GM19468 (cell line): Measurements from ENCODE around the gene NPAS1.

Experiments
- ATAC-seq: cut with Tn5 transposase; IDR thresholded peaks from one replicate; pipeline ENCODE4 v1.9.1; 2021; ENCODE audit warnings: mild to moderate bottlenecking, moderate library complexity, moderate number of reproducible peaks; ENCODE audit not compliant: unreplicated experiment; ENCODE audit errors: extremely low read depth

The NPAS1 gene, protein sequence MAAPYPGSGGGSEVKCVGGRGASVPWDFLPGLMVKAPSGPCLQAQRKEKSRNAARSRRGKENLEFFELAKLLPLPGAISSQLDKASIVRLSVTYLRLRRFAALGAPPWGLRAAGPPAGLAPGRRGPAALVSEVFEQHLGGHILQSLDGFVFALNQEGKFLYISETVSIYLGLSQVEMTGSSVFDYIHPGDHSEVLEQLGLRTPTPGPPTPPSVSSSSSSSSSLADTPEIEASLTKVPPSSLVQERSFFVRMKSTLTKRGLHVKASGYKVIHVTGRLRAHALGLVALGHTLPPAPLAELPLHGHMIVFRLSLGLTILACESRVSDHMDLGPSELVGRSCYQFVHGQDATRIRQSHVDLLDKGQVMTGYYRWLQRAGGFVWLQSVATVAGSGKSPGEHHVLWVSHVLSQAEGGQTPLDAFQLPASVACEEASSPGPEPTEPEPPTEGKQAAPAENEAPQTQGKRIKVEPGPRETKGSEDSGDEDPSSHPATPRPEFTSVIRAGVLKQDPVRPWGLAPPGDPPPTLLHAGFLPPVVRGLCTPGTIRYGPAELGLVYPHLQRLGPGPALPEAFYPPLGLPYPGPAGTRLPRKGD

GRCh38 chr19:47019431-47020041 is at the start of gene NPAS1:
Gene NPAS1 (plus strand): TSS chr19:47019837. CDS start chr19:47021048, 1,211 bp downstream.
- ATAC-seq, result no peak

DNA sequence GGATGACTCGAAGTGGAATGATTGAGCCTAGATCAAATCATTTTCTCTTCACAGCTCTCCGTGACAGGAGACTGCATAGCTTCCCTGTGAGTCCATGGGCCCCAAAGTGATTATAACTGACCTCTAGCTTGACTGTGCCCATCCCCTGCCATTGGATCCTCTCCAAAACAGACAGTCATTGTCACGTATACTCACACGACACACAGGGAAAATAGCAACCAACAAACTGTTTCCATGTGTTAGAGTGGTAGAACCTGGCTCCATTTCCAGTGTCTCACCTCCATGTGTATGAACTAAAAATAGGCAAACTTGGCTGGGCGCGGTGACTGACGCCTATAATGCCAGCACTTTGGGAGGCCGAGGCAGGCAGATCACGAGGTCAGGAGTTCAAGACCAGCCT is 48.8 kb upstream of the NPAS1 start:
- no peak for ATAC-seq

GRCh38 chr19:46972311-46972710 is 47.3 kb upstream of the NPAS1 start:
- ATAC-seq, result no peak

DNA sequence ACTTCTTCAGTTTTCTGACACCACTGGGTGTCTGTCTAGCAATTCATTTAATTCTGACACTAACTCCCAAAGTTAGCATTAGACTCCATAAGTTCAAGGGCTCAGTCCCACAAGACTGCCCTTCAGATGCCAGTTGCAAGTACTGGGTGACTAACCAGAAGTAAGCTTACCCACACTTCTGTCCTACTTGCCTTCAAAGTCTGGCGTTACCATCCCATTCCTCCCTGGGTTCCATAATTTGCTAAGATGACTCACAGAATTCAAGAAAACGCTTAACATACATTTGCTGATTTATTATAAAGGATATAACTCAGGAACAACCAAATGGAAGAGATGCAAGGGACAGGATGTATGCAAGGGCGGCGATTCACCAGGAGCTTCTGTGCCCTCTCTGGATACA is 45.5 kb upstream of the NPAS1 start:
- ATAC-seq, result no peak

DNA sequence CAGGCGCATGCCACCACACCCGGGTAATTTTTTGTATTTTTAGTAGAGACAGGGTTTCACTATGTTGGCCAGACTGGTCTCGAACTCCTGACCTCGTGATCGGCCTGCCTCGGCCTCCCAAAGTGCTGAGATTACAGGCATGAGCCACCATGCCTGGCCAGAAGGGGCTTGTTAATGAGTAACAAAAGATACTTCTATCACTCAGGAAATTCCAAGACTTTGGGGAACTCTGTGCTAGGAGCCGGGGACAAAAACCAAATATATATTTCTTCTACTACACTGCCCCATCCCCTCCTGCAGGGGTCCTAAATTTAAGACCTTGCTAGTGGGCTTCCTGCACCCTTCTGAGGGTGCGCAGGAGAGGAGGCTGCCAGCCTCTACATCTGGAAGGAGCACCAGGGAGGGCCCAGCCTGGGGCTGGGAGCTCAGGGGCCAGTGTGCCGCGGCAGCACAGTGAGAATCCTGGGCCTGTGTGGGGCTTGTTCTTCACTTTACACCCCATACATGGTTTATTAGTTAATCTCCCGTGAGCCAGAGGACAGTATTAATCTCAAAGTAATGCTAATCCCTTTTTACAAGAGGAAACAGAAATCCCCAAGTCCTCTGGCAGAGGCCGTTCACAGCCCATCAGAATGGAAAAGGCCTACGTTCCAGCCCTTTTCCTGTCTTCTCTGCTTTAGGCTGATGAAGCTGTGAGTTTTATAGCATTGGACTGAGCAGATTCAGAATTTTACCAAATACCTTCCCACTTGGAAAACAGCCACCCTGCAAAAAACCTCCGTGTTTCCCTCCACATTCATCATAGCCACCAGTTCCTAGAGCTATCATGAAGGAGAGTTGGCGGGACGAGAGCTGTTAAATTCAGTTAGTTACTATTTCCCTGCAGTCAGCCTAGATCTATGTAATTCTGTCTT is 44.4 kb upstream of the NPAS1 start:
- ATAC-seq, result no peak

DNA sequence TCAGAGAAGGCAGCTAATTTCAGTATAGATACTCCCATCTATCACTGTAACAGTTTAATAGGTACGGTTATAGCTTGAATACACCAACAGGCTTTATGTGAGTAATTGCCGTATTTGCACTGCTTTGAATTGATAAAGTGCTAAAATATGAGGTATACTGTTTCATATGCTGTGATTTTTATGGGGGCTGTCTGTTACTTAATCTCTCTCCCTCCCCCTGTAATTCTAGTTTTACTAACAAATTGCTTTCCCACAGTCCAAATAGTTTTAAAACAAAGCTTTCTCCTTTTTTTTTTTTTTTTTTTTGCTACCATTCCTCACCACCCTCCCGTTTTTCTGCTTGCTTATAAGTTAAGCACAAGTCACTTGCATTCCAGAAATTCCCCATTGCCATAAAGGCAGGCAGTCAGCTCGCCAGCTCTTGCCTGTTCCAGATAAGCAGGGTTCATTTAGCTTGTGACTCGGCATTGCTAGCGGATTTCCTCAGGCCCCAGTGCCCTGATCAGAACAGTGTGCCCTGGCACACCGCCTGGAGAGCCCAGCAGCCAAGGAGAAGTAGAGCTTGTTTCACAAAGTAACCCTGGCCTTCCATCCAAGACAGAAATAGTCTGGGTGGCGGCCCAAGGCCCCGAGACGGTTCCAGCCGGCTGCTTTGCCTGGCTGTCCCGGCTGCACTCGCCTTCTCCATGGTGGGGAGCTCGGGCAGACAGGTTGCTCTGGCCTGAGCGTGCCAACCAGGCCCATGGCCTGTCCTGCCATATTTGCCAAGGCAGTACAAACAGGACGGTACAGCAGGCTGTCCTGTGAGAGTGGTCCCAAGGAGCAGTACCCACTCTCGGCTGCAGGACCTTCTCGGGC is 43.5 kb upstream of the NPAS1 start:
- ATAC-seq, result no peak

GRCh38 chr19:46976845-46977320 is 42.8 kb upstream of the NPAS1 start:
- no peak for ATAC-seq

DNA sequence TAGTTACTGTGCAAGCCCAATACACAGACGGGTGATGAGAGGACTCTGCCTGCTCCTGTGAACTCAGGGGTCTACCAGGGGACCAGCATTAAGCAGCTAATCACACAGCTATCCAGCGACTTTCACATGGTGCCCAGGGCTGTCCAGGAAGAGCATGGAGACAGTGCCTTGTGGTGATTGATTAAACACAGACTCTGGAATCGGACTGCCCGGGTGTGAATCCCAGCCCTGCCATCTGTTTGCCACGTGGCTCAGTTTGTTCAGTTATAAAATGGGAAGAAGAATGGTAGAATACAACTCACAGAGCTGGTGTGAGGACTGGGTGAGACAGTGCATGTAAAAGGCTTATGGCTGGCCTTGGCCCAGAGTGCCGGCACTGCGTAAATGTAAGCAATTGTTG is 42.1 kb upstream of the NPAS1 start:
- ATAC-seq, result no peak

DNA sequence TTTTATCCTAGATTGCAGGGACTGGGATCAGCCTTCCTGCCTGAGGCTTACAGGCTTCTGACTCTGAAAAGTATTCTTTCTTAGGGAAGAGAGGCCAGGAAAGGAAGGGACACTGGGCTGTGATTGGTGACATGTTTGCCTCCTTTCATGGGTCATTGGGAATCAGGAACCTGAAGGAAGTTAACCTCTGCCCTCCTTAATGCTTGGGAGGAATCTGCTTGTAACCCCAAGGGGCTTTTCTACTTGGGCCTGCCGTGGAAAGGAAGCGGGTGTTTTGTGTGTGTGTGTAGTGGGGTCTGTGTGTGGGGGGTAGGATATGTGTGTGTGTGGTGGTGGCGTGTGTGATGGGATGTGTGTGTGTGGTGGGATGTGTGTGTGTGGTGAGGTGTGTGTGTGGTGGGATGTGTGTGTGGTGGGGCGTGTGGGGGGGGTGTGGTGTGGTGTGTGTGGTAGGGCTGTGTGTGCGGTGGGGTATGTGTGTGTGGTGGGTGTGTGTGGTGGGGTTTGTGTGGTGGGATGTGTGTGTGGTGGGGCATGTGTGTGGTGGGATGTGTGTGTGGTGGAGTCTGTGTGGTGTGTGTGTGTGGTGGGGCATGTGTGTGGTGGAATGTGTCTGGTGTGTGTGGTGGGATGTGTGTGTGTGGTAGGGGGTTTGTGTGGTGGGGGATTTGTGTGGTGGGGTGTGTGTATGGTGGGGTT is 41.3 kb upstream of the NPAS1 start:
- no peak for ATAC-seq

- ATAC-seq, result no peak
Measured at GRCh38 chr19:46979126-46980105, 40.2 kb upstream of the NPAS1 start.

DNA sequence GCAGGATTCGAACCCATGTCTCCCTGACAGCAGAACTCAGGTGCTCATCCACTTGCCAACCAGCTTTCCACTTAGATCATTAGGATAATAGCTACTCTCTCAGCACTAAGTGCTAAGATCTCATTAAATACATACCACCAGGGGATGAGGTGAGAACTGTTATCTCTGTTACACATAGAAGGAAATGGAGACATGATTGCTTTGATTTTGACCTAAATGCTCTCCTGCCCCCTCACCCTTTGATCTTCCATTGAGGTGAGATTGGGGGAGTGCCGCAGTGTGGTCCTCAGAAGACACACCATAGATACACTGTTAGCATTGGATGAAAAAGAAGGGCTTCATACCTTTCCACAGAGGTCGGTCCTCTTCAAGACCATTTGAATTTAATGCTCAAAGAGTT is 38.9 kb upstream of the NPAS1 start:
- ATAC-seq, result no peak

GRCh38 chr19:46981286-46981945 is 38.2 kb upstream of the NPAS1 start:
- no peak for ATAC-seq

DNA sequence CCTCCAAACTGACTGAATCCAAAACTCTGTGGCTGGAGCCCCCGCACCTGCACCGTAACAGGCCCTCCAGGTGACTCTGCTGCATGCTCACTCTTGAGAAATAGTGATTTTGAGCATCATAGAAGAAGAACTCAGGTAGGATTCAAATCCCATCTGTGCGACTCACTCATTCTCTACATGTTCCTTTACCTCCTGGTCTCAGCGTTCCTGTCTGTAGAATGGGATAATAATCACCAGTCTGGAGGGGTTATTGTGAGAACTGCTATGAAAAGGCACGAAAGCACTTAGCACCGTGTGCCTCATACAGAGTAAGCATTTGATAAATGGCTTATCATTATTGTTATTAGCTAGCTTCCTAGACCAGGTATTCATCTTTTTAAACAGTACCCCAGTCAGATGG is 36.5 kb upstream of the NPAS1 start:
- ATAC-seq, result no peak

- no peak for ATAC-seq
Measured at GRCh38 chr19:46984077-46985010, 35.3 kb upstream of the NPAS1 start.

DNA sequence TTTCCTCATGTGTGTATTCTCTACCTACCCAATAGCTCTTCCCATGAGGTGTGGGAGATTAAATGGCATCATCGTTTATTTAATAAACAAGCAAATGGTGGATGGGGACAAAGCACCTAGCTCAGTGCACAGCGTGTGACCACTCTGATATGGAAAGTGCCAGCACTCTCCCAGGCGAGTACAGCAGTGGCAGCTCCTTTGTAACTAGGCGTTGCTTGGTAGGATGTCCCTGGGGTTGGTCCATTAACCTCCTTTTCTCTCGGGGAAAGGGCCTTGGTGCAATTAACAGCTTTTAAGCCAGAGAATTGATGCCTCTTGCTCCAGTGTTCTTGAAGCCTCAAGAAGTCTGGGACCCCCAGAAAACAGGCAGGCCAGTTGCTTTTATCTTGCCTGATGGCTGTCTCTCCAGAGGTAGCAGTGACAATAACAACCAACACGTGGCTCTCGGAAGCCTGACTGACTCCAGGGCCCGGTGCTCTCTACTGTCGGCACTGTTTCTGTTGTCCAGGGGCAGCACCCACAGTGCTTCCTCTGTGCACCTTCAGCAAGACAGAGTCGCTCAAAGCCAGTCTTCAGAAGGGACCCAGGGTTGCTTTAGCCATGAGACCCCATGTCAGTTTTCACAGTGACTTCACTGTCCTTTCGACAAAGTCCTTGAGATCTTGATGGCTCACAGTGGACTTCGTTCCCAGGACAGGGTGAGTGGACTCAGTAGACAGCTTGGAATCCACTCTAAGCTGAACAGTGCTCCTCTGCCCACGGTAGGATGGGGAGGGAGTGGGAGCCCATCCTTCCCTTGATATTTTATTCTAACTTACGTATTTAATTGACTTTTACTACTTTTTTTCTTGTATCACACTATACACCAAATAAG is 33.9 kb upstream of the NPAS1 start:
- ATAC-seq, result no peak
